Measurements from ENCODE around the gene OLFML2B. TPM values are rescaled to one million over a fixed set of nuclear protein-coding genes. Genes with fewer than 3 reads are reported as not detected.
A peak's percentile ranks its signal among the peaks of the same experiment; 100 is the strongest.

Gene OLFML2B
- total RNA-seq, 1 donor from 2014 or later = 3.4 TPM

GRCh38 chr1:162003830-162004215, 19.8 kb downstream of the OLFML2B start:
- Histone ChIP-seq H3K27me3 (ENCODE audit: low read depth) (no peaks in the 10 kb centered on the region), H3K4me3 (no peak overlapping the region), H3K9me3 (replicated peaks) (no peaks in the 10 kb centered on the region), H3K36me3 (no peaks in the 10 kb centered on the region), H3K27ac (replicated peaks) (peak overlapping the region; percentile 45), H3K4me1 (peaks cover 11% of the 10 kb centered on the region)
- TF ChIP-seq CTCF (IDR thresholded peaks at IDR 0.05; ENCODE audit: borderline replicate concordance) = no peak
- intact Hi-C loops (cut with micrococcal nuclease) = no loop called here
- no peak for DNase-seq

GRCh38 chr1:162003061-162003829, 20.4 kb downstream of the OLFML2B start:
- Histone ChIP-seq H3K27me3 (ENCODE audit: low read depth) (no peaks in the 10 kb centered on the region), H3K4me1 (peaks cover 9% of the 10 kb centered on the region), H3K9me3 (replicated peaks) (no peaks in the 10 kb centered on the region), H3K36me3 (no peaks in the 10 kb centered on the region), H3K27ac (replicated peaks) (peak overlapping the region; percentile 45), H3K4me3 (peak overlapping the region; percentile 34)
- DNase-seq = no peak
- intact Hi-C loops (cut with micrococcal nuclease) = no loop called here
- TF ChIP-seq CTCF (IDR thresholded peaks at IDR 0.05; ENCODE audit: borderline replicate concordance) = no peak

- no peak overlapping the region for H3K4me3 ChIP-seq
- no peak for TF ChIP-seq CTCF (IDR thresholded peaks at IDR 0.05; ENCODE audit: borderline replicate concordance)
- intact Hi-C loops (cut with micrococcal nuclease) = no loop called here
- no peak for DNase-seq
- no peaks in the 10 kb centered on the region for H3K27me3 ChIP-seq (ENCODE audit: low read depth)
- no peaks in the 10 kb centered on the region for H3K9me3 ChIP-seq (replicated peaks)
- H3K4me1 ChIP-seq = no peaks in the 10 kb centered on the region
- H3K36me3 ChIP-seq = no peaks in the 10 kb centered on the region
- H3K27ac ChIP-seq (replicated peaks) = no peak overlapping the region
Observed at GRCh38 chr1:162000053-162000420, 23.6 kb downstream of the OLFML2B start.

GRCh38 chr1:161999301-162000052, 24.2 kb downstream of the OLFML2B start:
- no peaks in the 10 kb centered on the region for H3K27me3 ChIP-seq (ENCODE audit: low read depth)
- no peaks in the 10 kb centered on the region for H3K36me3 ChIP-seq
- intact Hi-C loops (cut with micrococcal nuclease) = no loop called here
- H3K27ac ChIP-seq (replicated peaks) = no peak overlapping the region
- DNase-seq = no peak
- no peak overlapping the region for H3K4me3 ChIP-seq
- H3K4me1 ChIP-seq = peaks cover under 1% of the 10 kb centered on the region
- no peak for TF ChIP-seq CTCF (IDR thresholded peaks at IDR 0.05; ENCODE audit: borderline replicate concordance)
- H3K9me3 ChIP-seq (replicated peaks) = no peaks in the 10 kb centered on the region

GRCh38 chr1:161998811-161999210, 24.9 kb downstream of the OLFML2B start:
- no peaks in the 10 kb centered on the region for H3K9me3 ChIP-seq (replicated peaks)
- no peaks in the 10 kb centered on the region for H3K27me3 ChIP-seq (ENCODE audit: low read depth)
- H3K4me3 ChIP-seq = no peak overlapping the region
- intact Hi-C loops (cut with micrococcal nuclease) = no loop called here
- no peak for TF ChIP-seq CTCF (IDR thresholded peaks at IDR 0.05; ENCODE audit: borderline replicate concordance)
- H3K4me1 ChIP-seq = peaks cover 6% of the 10 kb centered on the region
- no peak for DNase-seq
- H3K27ac ChIP-seq (replicated peaks) = no peak overlapping the region
- no peaks in the 10 kb centered on the region for H3K36me3 ChIP-seq
